Putamen (tissue), 1 donor: Measurements from ENCODE around the gene VAX1.
"Not testable (repeated sequence)": the region's sequence is repeated elsewhere in the genome, so short reads cannot be mapped to it uniquely, and the experiment has no call there.

Experiments
- DNase-seq: peaks from one replicate; pipeline ENCODE4 v3.0.0-alpha.2; 2016; ENCODE audit warnings: low spot score

VAX1 gene

DNA sequence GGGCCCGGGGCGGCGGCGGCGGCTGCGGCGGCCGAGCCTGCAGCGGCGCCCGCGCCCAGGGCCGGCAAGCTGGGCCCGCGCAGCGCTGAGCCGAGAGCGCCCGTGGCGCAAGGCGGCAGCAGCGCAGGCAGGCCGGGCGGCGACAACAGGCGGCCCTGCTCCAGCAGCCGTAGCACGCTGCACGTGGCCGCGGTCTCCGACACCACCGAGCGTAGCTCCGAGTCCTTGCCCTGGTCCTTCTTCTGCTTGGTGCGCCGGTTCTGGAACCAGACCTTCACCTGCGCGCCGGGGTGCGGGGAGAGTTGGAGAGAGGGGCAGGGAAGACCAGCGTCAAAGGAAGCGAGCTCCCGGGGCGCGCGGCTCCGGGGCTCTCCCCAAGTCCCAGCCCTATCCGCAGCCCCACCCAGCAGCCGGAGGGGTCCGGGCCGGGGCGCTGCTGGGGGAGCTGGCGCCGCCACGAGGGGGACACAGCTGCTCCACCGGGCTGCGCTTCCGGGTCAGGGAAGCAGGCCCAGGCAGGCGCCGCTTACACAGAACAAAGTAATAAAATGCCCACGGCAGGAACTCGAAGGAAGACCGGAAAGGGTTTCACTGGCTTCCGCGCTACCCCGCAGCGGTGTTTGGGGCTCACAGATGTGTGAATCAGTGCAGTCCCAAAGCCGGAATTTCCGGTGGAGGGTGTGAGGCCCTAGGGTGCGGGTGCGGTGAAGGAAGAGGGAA is 3.6 kb downstream of the VAX1 start:
- no peak for DNase-seq

GRCh38 chr10:117134056-117134305 is 4.1 kb downstream of the VAX1 start:
- no peak for DNase-seq

- DNase-seq = no peak
These were observed 4.6 kb downstream of the VAX1 start for GRCh38 chr10:117133273-117134055.

DNA sequence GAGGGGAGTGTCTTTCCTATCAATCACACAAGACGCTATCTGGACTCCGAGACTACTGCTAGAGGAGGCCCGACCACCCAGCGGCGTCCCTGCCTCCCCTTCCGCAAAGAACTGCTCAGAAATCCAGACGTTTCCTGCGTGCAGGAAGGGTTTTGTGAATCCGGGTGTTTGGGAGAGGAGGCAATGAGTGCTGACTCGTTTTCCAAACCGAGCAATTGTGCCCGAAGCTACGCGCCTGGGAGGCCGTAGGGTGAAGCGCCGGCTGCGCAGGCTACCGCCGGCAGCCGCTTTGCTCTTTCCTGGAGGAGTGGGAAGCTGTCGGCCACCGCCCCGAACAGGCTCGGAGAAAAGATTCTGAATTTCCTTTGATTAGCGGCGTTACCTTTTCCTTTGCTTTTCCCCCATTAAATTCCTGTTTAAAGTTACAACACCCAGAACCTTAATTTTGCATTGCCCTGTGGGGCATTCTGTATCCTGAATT is 5.3 kb downstream of the VAX1 start:
- no peak for DNase-seq

DNA sequence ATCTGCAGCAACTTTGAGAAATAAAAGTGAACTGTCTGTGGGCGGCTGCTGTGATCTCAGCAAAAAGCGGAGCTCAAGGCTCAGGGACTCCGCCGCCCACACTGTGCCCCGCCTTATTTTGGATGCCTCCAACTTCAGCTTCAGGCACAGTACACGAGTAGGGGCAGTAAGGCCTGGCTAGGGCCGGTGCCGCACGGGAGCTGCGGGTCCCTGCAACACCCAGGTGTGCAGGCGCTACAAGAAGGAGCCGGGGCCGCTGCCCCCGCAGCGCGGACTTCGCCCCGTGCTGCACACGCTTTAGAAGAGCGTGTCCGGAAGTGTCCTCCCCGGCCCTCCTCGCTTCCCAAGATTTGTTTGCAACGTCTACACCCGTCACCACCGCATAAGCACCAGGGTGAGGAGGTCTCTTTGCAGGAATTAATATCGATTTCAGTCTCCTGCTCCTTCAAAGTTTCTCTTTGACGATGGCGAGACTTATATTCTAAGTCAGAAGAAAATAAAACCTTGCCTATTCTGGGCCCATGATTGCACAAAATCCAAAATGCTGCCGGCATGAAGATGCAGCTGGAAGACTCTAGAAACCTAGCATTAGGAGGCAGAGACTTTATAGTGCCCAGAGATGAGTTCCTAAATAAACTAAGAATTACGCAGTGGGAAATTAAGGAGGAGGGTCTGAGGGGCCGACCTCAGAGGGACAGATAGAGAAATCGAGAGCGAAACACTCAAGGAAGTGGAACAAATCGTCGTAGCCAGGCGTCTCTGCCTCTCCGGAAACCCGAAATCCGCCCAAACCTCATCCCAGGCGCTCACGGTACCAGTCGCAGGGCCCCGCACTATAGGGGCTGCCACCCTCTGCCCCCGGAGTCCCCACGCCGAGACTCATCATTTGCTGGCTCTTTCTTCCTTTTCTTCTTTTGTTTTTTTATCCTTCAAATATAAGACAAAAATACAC is 6.4 kb downstream of the VAX1 start:
- no peak for DNase-seq

DNA sequence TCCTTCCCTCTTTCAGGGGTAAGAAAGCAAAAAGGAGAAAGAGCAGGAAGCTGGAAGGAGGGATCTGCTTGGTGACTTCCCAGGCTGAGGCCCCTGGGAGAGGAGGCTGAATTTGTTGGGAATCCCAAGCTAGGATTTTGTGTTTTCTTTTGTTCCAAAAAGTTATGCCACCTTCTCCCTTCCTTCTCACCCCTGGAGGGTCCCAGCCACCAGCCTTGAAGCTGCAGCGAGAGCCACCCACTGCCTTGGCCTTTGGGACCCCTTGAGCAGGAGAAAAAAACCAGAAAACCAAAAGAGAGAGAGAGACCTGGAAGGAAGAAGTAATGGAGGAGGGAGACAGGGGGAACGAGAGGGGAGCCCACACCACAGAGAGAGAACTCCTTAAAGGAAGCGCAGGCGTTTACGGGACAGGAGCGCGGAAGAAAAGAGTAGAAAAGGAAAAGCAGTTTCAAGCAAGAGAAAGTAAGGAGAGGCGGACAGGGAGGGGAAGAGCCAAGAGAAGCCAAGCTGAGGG is 7.2 kb downstream of the VAX1 start:
- no peak for DNase-seq

- no peak for DNase-seq
These were observed 7.7 kb downstream of the VAX1 start for GRCh38 chr10:117130346-117130745.

- not testable (repeated sequence) for DNase-seq
These were observed 11.4 kb downstream of the VAX1 start for GRCh38 chr10:117126645-117127044.

GRCh38 chr10:117126034-117126433 is 12.0 kb downstream of the VAX1 start:
- DNase-seq = no peak

GRCh38 chr10:117112220-117112619 is 25.9 kb downstream of the VAX1 start:
- no peak for DNase-seq

DNA sequence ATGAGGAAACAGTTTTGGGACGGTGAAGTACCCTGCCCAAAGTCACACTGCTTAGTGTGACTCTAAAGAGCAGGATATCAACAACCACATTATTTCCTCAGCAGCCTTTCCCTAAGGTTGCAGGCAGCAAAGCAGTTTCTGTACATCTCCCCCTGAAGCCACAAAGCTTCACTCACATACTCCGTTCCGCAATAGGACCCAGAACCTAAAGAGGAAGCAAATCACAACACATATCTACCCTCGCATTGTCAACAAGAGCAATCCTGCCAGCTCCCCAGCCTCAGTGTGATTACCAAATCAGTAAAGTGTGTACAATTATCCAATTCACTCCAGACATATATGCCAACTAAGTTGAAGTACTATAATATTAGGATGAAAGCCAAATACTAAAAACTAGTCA is 30.8 kb downstream of the VAX1 start:
- no peak for DNase-seq

DNA sequence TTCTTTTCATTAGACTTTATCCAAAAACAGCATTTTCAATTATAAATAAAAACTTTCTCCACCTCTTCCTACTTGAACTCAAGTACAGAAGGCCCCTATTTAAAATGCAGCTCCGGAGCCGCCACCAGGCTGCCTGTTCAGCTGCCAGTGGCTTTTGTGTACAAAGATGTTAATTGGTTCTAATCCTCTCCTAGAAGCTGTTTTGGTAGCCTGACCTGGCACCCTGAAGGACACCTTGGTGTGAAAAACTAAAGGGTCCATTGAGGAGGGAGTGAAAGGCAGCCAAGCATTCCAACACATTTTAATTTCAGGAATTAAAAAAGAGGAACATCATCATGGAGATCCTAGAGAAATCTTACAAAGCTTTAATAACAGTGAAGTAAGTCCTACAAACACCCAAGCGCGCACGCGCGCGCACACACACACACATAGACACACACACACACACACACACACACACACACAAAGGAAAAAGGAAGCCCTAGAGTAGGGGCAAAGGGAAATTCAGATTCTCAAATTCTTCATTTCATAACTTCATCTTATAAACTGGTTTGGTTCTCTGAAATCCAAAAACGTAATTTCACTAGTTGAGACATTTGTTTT is 41.4 kb downstream of the VAX1 start:
- DNase-seq = peak; percentile 33

DNA sequence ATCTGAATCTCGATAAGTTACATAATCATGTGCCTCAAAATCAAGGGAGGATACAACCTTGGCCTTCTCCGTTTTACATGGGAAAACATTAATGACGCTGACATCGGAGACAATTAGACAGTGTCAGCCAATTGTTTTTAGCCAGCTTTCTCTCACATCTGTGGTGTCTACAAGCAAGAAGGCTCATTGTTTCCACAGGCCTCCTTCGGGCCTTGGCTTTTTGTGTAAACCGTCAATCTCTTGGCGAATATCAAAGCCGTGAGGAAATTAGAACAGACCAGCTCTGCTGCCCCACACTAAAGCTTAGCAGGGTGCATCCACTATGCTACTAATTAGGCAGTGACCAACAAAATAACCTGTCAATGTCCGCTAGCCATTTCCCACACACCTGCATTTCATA is 43.2 kb downstream of the VAX1 start:
- peak; percentile 86 for DNase-seq

- peak; percentile 55 for DNase-seq
These were observed 45.7 kb downstream of the VAX1 start for GRCh38 chr10:117092386-117092785.

DNA sequence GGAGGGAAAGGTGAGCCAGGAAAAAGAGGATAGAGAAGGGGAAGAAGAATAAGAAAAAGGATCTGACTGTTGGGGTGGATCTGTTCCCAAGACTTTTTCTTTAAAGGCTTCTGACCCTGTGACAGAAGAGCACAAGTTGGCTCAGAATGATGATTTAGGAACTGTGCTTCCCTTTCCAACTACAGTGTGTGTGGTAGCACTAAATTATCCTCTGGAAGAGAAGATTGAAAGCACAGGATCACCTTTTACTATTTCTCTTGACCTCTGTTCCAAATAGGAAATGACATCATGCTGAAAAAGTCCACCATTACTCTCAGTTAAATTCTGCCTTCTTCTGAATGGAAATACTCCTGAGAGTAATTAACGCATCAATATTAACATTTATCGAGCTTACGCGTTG is 47.2 kb downstream of the VAX1 start:
- no peak for DNase-seq

DNA sequence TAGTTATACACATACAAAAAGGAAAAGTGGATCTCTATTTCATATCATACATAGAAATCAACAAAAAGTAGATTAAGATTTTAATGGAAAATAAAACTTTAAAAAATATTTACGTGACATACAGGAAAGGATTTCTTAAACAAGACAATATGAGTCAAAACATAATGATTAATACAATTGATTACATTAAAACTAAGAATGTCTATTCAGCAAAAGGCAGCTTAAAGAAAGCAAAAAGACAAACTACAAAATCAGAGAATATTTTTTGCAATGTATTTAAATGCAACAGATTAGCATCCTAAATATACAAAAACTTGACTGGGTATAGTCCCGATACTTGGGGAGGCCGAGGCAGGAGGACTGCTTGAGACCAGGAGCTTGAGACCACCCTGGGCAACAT is 50.5 kb downstream of the VAX1 start:
- DNase-seq = no peak

DNA sequence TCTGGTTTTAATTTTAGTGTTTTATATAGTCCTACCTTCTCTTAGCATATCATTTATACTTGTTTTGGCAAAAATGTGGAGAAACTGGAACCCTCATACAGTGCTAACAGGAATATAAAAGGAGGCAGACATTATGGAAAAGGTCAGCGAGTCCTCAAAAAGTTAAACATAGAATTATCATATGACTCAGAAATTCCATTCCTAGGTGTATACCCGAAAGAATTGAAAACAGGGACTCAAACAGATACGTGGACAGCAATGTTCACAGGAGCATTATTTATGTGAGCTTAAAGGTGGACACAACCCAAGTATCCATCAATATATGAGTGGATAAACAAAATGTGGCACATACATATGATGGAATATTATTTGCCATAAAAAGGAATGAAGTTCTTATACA is 51.5 kb downstream of the VAX1 start:
- no peak for DNase-seq

DNA sequence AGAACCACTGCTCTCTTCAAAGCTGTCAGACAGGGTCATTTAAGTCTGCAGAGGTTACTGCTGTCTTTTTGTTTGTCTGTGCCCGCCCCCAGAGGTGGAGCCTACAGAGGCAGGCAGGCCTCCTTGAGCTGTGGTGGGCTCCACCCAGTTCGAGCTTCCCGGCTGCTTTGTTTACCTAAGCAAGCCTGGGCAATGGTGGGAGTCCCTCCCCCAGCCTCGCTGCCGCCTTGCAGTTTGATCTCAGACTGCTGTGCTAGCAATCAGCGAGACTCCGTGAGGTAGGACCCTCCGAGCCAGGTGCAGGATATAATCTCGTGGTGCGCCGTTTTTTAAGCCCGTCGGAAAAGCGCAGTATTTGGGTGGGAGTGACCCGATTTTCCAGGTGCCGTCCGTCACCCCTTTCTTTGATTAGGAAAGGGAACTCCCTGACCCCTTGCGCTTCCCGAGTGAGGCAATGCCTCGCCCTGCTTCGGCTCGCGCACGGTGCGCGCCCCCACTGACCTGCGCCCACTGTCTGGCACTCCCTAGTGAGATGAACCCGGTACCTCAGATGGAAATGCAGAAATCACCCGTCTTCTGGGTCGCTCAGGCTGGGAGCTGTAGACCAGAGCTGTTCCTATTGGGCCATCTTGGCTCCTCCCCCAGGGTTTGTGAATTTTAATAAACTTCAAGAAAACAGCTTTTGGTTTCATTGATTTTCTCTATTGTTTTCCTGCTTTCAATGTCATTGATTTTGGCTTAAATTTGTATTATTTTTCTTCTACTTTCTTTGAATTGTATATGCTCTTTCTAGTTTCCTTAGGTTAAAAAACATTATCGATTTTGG is 53.4 kb downstream of the VAX1 start:
- DNase-seq = not testable (repeated sequence)
